ENCODE data around the gene STK38.

STK38 gene

GRCh38 chr6:36563928-36564284, 16.6 kb upstream of the STK38 start:
- no peak for DNase-seq (ENCODE audit: low read depth)

GRCh38 chr6:36563237-36563927, 16.1 kb upstream of the STK38 start:
- DNase-seq (ENCODE audit: low read depth), result no peak

DNA sequence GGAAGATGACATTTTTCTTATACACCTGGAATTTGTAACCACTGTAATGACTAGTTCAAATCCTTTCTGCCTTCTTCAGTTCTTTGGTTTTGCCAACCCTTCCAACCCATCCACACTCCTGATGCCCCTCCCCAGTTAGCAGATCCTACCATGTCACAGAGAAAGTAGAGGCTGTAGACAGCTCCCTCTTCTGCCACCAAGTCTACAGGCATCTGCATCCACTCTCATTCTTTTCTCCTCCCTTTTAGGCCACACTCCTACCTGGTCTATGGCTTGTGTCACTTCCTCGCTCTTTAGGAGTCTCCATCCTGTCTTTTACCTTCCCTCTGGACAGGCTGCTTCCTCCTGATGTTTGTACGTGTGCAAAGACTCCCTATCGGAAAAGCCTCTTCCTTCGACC, 13.5 kb upstream of the STK38 start:
- no peak for DNase-seq (ENCODE audit: low read depth)

GRCh38 chr6:36559011-36559793, 11.9 kb upstream of the STK38 start:
- DNase-seq (ENCODE audit: low read depth), result no peak

GRCh38 chr6:36556281-36556680, 9.0 kb upstream of the STK38 start:
- DNase-seq (ENCODE audit: low read depth), result no peak

- no peak for DNase-seq (ENCODE audit: low read depth)
Observed at GRCh38 chr6:36555750-36556252, 8.5 kb upstream of the STK38 start.

GRCh38 chr6:36550473-36551000, 3.3 kb upstream of the STK38 start:
- DNase-seq (ENCODE audit: low read depth), result no peak

DNA sequence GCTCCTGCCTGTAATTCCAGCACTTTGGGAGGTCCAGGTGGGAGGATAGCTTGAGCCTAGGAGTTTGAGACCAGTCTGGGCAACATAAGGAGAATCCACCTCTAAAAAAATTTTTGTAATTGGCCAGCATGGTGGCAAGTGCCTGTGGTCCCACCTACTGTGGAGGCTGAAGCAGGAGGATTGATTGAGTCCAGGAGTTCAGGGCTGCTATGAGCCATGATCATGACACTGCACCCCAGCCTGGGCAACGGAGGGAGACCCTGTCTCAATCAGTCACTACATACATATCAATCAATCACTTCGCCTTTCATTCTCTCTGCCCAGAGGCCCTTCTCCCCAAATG, 1.1 kb upstream of the STK38 start:
- no peak for DNase-seq (ENCODE audit: low read depth)

- no peak for DNase-seq (ENCODE audit: low read depth)
Observed at GRCh38 chr6:36547646-36548400, 544 bp upstream of the STK38 start.

GRCh38 chr6:36546308-36546919, 865 bp downstream of the STK38 start:
- no peak for DNase-seq (ENCODE audit: low read depth)

- no peak for DNase-seq (ENCODE audit: low read depth)
Observed at GRCh38 chr6:36545767-36546307, 1.4 kb downstream of the STK38 start.

GRCh38 chr6:36544228-36544627, 3.1 kb downstream of the STK38 start:
- DNase-seq (ENCODE audit: low read depth), result peak; percentile 40

DNA sequence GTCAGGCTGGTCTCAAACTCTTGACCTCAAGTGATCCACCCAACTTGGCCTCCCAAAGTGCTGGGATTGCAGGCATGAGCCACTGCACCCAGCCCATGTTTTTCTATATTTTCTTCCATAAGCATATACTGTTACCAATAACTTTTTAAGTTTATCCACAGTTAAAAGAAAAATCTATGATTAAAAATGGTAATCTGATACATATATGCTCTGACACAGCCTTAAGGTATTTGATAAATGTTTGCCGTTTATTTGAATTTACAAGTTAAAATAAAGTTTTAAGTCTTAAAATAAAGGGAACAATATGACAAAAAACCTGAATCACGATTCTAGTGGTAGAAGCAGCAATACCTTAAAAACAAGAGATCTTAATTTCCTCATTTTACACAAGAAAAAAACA, 5.2 kb downstream of the STK38 start:
- no peak for DNase-seq (ENCODE audit: low read depth)

DNA sequence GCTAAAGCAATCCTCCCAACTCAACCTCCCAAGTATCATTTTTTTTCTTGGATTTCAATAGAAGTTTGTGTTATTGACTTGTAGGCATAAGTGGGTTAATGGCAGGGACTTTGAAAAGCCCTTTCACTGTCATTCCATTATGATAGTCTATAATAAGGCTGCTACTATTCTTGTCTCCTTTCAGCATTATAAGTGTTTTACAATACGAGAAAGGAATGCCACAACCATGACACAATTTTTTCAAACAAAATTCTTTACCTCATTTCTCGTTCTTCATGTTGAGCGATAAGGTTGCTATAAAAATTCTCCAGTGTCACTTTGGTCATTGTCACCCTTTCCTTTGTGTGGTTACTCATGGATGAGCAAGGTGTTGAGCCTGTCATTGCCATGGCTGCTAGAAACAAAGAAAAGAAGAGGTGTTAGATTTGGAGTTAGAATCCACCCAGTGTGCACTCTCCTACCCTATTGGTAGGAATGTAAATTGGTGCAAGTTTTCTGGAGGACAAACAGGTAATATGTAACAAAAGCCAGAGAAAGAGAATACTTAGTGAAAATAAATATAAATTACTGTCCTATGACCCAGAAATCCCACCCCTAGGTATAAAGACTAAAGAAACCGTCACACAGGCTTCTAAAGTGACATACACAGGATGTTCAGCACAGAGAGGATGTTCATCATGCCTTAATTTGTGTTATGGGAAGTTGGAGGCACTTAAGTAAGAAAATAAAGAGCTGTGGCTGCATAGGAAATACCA, 7.3 kb downstream of the STK38 start:
- no peak for DNase-seq (ENCODE audit: low read depth)

DNA sequence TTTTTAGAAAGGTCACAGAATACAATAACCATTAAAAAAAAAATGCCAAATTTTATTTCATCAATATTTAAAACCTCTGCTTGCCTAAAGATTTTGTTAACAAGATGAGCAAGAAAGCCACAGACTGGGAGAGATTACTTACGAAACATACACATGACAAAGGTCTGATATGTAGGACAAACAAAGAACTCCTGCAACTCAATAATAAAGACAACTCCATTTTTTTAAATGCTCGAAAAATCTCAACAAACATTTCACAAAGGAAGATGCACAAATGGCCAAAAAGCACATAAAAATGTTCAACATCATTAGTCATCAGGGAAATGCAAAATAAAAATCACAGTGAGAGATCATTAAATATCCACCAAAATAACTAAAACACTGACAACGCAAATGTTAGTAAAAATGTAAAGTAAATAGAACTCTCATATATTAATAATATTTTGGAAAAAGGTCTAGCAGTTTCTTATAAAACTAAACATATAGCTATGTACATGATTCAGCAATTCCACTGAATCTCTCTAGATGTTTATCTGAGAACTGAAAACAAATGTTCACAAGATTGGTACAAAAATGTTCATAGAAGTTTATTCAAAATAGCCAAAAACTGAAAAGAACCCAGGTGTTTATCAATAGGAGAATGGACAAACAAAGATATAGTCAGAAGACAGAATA, 10.3 kb downstream of the STK38 start:
- DNase-seq (ENCODE audit: low read depth), result no peak

DNA sequence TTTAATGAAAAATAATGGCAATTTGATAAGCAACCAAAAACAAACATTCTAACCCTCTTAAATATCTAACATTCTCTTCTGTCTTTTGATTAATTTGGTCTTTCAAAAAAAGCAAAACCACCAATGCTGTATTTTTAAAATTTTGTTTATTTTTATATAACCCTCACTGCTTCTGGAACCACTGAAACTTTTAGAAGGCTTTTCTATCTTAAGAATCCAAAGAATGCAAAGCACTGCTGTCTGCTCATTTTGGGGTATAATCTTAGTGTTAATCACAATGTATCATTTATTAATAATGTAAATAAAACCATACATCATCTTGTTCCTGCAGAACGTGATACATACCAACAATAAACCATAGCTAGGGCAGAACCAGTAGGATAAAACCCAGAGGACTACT, 14.0 kb downstream of the STK38 start:
- no peak for DNase-seq (ENCODE audit: low read depth)

DNA sequence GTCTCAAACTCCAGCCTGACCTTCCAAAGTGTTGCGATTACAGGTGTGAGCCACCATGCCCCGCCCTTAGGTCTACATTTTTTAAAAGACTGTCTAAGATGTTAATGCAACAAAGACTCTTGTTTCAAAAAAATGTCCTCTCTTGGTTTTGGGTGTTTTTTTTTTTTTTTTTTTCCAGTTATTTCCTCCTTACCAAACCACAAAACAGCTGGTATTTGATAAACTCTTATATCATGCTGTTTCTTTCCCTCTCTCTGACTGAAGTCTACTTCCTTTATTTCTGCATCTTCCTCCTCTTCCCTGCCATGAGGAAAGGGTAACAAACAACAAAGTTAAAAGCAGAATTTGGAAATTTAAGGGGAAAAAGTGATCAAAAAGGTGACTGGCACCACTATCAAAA, 21.2 kb downstream of the STK38 start:
- no peak for DNase-seq (ENCODE audit: low read depth)

GRCh38 chr6:36525346-36525745, 21.9 kb downstream of the STK38 start:
- DNase-seq (ENCODE audit: low read depth), result no peak

GRCh38 chr6:36524871-36525270, 22.4 kb downstream of the STK38 start:
- no peak for DNase-seq (ENCODE audit: low read depth)

DNA sequence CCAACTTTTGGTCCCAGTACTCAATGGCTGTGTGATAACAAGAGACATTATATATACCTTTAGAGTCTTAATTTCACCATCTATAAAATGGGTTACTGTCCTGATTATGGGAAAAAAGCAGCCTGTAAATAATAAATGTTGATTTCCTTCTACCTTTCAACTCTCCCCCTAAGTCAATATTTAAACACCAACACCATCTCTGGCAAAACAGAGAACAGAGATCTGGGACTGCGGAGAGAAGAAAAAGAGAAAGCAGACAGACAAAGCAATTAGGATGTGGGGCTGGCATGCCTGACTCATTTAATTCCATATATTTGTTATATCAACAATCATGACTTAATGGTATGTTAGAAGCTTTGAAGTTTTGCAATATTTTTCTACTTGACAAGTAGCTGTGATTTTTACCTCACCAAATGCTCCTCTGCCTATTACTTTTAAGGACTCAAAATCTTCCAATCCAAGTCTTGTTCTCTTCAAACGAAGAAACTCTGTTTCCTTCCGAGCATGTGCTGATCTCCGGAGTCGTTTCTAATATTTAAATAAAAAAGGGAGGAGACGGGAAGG, 23.3 kb downstream of the STK38 start:
- no peak for DNase-seq (ENCODE audit: low read depth)
